HUES48 (cell line): Measurements from ENCODE around the gene ANKRD13C.

Source experiments
- H3K27ac ChIP-seq: one replicate; pipeline ENCODE4 v1.7.0; 2013; ENCODE audit warnings: low read depth, low read length, inconsistent platforms
- H3K27me3 ChIP-seq: 2 replicates; pipeline ENCODE4 v1.6.1; 2013; ENCODE audit warnings: mild to moderate bottlenecking, low read length; ENCODE audit not compliant: control insufficient read depth, insufficient read depth
- H3K36me3 ChIP-seq: 2 replicates; pipeline ENCODE4 v1.6.1; 2013; ENCODE audit warnings: low read length; ENCODE audit not compliant: control insufficient read depth, insufficient read depth
- H3K4me1 ChIP-seq: 2 replicates; pipeline ENCODE4 v1.6.1; 2013; ENCODE audit warnings: mild to moderate bottlenecking, low read length; ENCODE audit not compliant: control insufficient read depth, insufficient read depth
- H3K4me3 ChIP-seq: 2 replicates; pipeline ENCODE4 v1.5.1; 2013; ENCODE audit warnings: mild to moderate bottlenecking, low read depth, low read length
- H3K9ac ChIP-seq: 2 replicates; pipeline ENCODE4 v1.6.1; 2013; ENCODE audit warnings: mild to moderate bottlenecking, low read depth, low read length, moderate library complexity
- H3K9me3 ChIP-seq: 2 replicates; pipeline ENCODE4 v1.6.1; 2013; ENCODE audit warnings: low read length; ENCODE audit not compliant: control insufficient read depth, insufficient read depth

The ANKRD13C gene

DNA sequence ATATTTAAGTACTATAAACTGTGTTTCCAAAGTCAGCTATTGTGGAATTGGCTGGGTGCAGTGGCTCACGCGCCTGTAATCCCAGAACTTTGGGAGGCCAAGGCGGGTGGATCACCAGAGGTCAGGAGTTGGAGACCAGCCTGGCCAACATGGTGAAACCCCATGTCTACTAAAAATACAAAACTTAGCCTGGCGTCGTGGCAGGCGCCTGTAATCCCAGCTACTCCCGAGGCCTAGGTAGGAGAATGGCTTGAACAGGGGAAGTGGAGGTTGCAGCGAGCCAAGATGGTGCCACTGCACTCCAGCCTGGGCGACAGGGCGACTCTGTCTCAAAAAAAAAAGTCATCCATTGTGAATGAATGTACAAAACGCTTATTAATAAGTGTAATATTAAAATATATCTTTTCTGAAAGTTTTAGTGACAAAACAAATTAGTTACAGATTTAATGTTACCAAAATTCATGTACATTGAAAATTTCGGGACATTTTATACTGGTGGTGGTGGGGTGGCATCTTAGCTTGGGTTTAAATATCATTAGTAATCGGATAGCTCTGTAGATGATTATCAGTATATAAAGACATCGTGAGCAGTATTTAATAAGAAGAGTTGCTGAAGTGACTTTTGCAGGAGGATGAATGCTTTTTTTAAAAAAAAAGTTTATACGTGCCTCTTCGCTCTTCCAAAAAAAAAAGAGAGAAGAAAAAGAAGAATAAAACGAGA, 133.8 kb downstream of the ANKRD13C start:
- H3K36me3 ChIP-seq: peaks cover 45% of the 10 kb centered on the region
- no peaks in the 10 kb centered on the region for H3K27me3 ChIP-seq
- no peaks in the 10 kb centered on the region for H3K9me3 ChIP-seq
- H3K4me1 ChIP-seq: peaks cover 32% of the 10 kb centered on the region
- H3K27ac ChIP-seq: peak overlapping the region; percentile 99
- H3K4me3 ChIP-seq: peak overlapping the region; percentile 91
- peak overlapping the region; percentile 94 for H3K9ac ChIP-seq

DNA sequence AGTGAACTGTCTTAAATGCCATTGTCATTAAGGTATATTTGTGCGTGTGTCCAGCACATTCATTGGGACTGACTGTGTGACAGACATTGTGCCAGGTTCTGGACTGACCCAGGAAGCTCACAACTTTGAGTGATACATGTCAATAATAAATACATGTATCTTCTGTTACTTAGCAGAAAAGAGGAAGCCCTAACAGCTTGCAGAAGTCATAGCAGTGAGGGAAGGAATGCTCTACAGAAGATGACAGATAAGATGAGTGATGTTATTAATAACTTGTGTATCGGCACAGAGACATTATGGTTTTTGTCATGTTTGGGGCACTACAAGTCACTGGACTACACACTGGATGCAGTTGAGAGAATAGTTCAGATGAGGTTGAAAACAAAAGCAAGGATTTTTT, 134.5 kb downstream of the ANKRD13C start:
- Histone ChIP-seq H3K36me3 (peaks cover 42% of the 10 kb centered on the region), H3K4me3 (no peak overlapping the region), H3K9ac (no peak overlapping the region), H3K27me3 (no peaks in the 10 kb centered on the region), H3K9me3 (no peaks in the 10 kb centered on the region), H3K4me1 (peaks cover 36% of the 10 kb centered on the region), H3K27ac (no peak overlapping the region)

- Histone ChIP-seq H3K36me3 (peaks cover 33% of the 10 kb centered on the region), H3K9me3 (no peaks in the 10 kb centered on the region), H3K4me3 (no peak overlapping the region), H3K9ac (no peak overlapping the region), H3K4me1 (0 out of 2 replicates have a peak, but pooled peaks cover 4% of the 10 kb centered on the region), H3K27ac (no peak overlapping the region), H3K27me3 (no peaks in the 10 kb centered on the region)
Observed at GRCh38 chr1:70211541-70211940, 143.0 kb downstream of the ANKRD13C start.

- H3K9ac ChIP-seq: no peak overlapping the region
- no peaks in the 10 kb centered on the region for H3K9me3 ChIP-seq
- H3K27ac ChIP-seq: no peak overlapping the region
- H3K4me1 ChIP-seq: 0 out of 2 replicates have a peak, but pooled peaks cover 4% of the 10 kb centered on the region
- H3K4me3 ChIP-seq: no peak overlapping the region
- peaks cover 25% of the 10 kb centered on the region for H3K36me3 ChIP-seq
- H3K27me3 ChIP-seq: no peaks in the 10 kb centered on the region
Observed at GRCh38 chr1:70210820-70211219, 143.7 kb downstream of the ANKRD13C start.
